SK-N-SH (cell line): ENCODE results near the gene C2orf92. TPM values are rescaled to one million over a fixed set of nuclear protein-coding genes. Genes with fewer than 3 reads are reported as not detected.

ENCODE experiments used
- CTCF ChIA-PET: fragments of 300-600, 350-600 bp; formaldehyde crosslinking; extraction: SDS; loops from one replicate; lab custom pipeline; 2021; lab: Yijun Ruan, JAX
- POLR2A ChIA-PET: fragments of 350-600 bp; sonication (Branson Sonifier 250); formaldehyde crosslinking; extraction: SDS; loops from one replicate; lab custom pipeline; 2020; ENCODE audit warnings: antibody characterized with exemption, inconsistent platforms; lab: Yijun Ruan, JAX
- DNase-seq: peaks from one replicate; pipeline ENCODE4 v3.0.0; 2012
- H2AFZ ChIP-seq: fragments of 200-600 bp; sonication (generic); 2 replicates; pipeline ENCODE4 v1.8.1; 2016; ENCODE audit warnings: antibody characterized with exemption, mild to moderate bottlenecking, low read depth
- H3F3A ChIP-seq: fragments of 200-600 bp; sonication (generic); replicated peaks from 2 replicates; pipeline ENCODE3; 2016; ENCODE audit warnings: antibody characterized with exemption, mild to moderate bottlenecking; ENCODE audit not compliant: insufficient read depth
- H3K27ac ChIP-seq, 2 experiments: fragments of 200-500 bp in 1 of 2; fragments of 200-600 bp in 1 of 2; sonication (Bioruptor generic) in 1 of 2; sonication (generic), shearing (Covaris generic) in 1 of 2; 2 replicates each; pipeline versions ENCODE4 v1.5.1 to v1.6.1; 2014 to 2016; ENCODE audit warnings: low read depth in 2 of 2, inconsistent platforms in 1 of 2, low read length in 1 of 2, mild to moderate bottlenecking in 1 of 2, mixed read lengths in 1 of 2
- H3K27me3 ChIP-seq: fragments of 200-600 bp; sonication (generic), shearing (Covaris generic); 2 replicates; pipeline ENCODE4 v1.6.1; 2016; ENCODE audit warnings: mixed run types; ENCODE audit not compliant: insufficient read depth
- H3K36me3 ChIP-seq, 2 experiments: fragments of 200-500 bp in 1 of 2; fragments of 200-600 bp in 1 of 2; sonication (Bioruptor generic) in 1 of 2; sonication (generic) in 1 of 2; replicated peaks in 1 of 2; 2 replicates each; pipeline versions ENCODE3 to v1.5.1; 2014 to 2016; ENCODE audit warnings: low read length in 1 of 2, mild to moderate bottlenecking in 1 of 2; ENCODE audit not compliant: insufficient read depth in 2 of 2, control insufficient read depth in 1 of 2
- H3K4me1 ChIP-seq, 2 experiments: fragments of 200-500 bp in 1 of 2; fragments of 200-600 bp in 1 of 2; sonication (Bioruptor generic) in 1 of 2; sonication (generic), shearing (Covaris generic) in 1 of 2; 2 replicates each; pipeline versions ENCODE4 v1.5.1 to v1.6.1; 2014 to 2016; ENCODE audit warnings: low read depth in 1 of 2, low read length in 1 of 2, mixed run types in 1 of 2; ENCODE audit not compliant: insufficient read depth in 2 of 2, control insufficient read depth in 1 of 2
- H3K4me2 ChIP-seq: fragments of 200-600 bp; sonication (generic), shearing (Covaris generic); 2 replicates; pipeline ENCODE4 v1.6.1; 2017; ENCODE audit warnings: mixed run types
- H3K4me3 ChIP-seq, 2 experiments: fragments of 200-500 bp in 1 of 2; fragments of 200-600 bp in 1 of 2; sonication (Bioruptor generic) in 1 of 2; sonication (generic), shearing (Covaris generic) in 1 of 2; 2 replicates each; pipeline versions ENCODE4 v1.5.1 to v1.8.1; 2014 to 2016; ENCODE audit warnings: low read depth in 2 of 2, inconsistent platforms in 1 of 2, low read length in 1 of 2, mild to moderate bottlenecking in 1 of 2, mixed read lengths in 1 of 2, moderate library complexity in 1 of 2
- H3K79me2 ChIP-seq: fragments of 200-600 bp; sonication (generic); 2 replicates; pipeline ENCODE4 v1.8.1; 2017; ENCODE audit warnings: mild to moderate bottlenecking; ENCODE audit not compliant: insufficient read depth
- H3K9ac ChIP-seq: fragments of 200-600 bp; sonication (generic); 2 replicates; pipeline ENCODE4 v1.6.1; 2017; ENCODE audit warnings: mixed run types
- H3K9me2 ChIP-seq: fragments of 200-600 bp; sonication (generic); 2 replicates; pipeline ENCODE4 v1.6.1; 2017; ENCODE audit warnings: mixed run types
- H3K9me3 ChIP-seq: fragments of 200-600 bp; sonication (generic); 2 replicates; pipeline ENCODE4 v1.6.1; 2017; ENCODE audit warnings: mixed run types, mild to moderate bottlenecking, moderate library complexity
- H4K20me1 ChIP-seq: fragments of 200-600 bp; sonication (generic); 2 replicates; pipeline ENCODE4 v1.6.1; 2017; ENCODE audit warnings: mild to moderate bottlenecking, mixed run types; ENCODE audit not compliant: insufficient read depth
- ELF1 ChIP-seq: IDR thresholded peaks from 2 replicates; pipeline ENCODE4 v1.4.0; 2012
- EP300 ChIP-seq, 2 experiments: IDR thresholded peaks; 2 replicates each; pipeline versions ENCODE4 v1.4.0 to v1.6.1; 2012; ENCODE audit warnings: borderline replicate concordance in 1 of 2, low read depth in 1 of 2, low read length in 1 of 2
- GATA2 ChIP-seq: sonication (generic); formaldehyde crosslinking; IDR thresholded peaks from 2 replicates; pipeline ENCODE4 v1.5.0; 2020; ENCODE audit warnings: mild to moderate bottlenecking, missing genetic modification reagents
- JUND ChIP-seq: IDR thresholded peaks from 2 replicates; pipeline ENCODE4 v1.4.0; 2012
- MAX ChIP-seq: IDR thresholded peaks from 2 replicates; pipeline ENCODE4 v1.4.0; 2012; ENCODE audit warnings: low read depth
- MEF2A ChIP-seq: IDR thresholded peaks from 2 replicates; pipeline ENCODE4 v1.4.0; 2012; ENCODE audit warnings: low read depth, borderline replicate concordance
- NRF1 ChIP-seq: IDR thresholded peaks from 2 replicates; pipeline ENCODE4 v1.6.1; 2012; ENCODE audit warnings: low read depth, mild to moderate bottlenecking, low read length
- RCOR1 ChIP-seq: fragments of 150-350 bp; IDR thresholded peaks from 2 replicates; pipeline ENCODE4 v1.6.1; 2017; ENCODE audit warnings: antibody characterized with exemption, low read length
- SIN3A ChIP-seq: IDR thresholded peaks from 2 replicates; pipeline ENCODE4 v1.6.1; 2012; ENCODE audit warnings: low read depth, mild to moderate bottlenecking, low read length, moderate library complexity, borderline replicate concordance
- SMC3 ChIP-seq: IDR thresholded peaks from 2 replicates; pipeline ENCODE4 v1.6.1; 2012; ENCODE audit warnings: low read depth, low read length, improper control_type of control experiment
- TAF1 ChIP-seq: IDR thresholded peaks from 2 replicates; pipeline ENCODE4 v1.6.1; 2012; ENCODE audit warnings: low read depth, mild to moderate bottlenecking, low read length, moderate library complexity, borderline replicate concordance
- TCF12 ChIP-seq: IDR thresholded peaks from 2 replicates; pipeline ENCODE4 v1.4.0; 2012
- YY1 ChIP-seq: IDR thresholded peaks from 2 replicates; pipeline ENCODE4 v1.4.0; 2012; ENCODE audit warnings: low read depth, mild to moderate bottlenecking
- WGBS: methylation state at CpG from one replicate; pipeline ENCODE4 v1.1.6; 2017; ENCODE audit warnings: low lambda C conversion rate; 5-methylcytosine and 5-hydroxymethylcytosine counted together
- polyA plus RNA-seq, 3 experiments: library from polyadenylated mRNA; depleted of rRNA; stranded (reverse); fragments of >200 nt; gene quantifications; 2 replicates each; pipeline ENCODE4 v1.2.3, GENCODE V29; 2012
- TF ChIP-seq, protein P1 (sequence below): IDR thresholded peaks from 2 replicates; pipeline ENCODE4 v1.4.0; 2012; ENCODE audit warnings: low read depth, borderline replicate concordance
- TF ChIP-seq, protein P2 (sequence below): fragments of 200-600 bp; sonication (generic); IDR thresholded peaks from 2 replicates; pipeline ENCODE4 v1.6.1; 2017; ENCODE audit warnings: antibody characterized with exemption, mild to moderate bottlenecking, moderate library complexity
- TF ChIP-seq, protein P3 (sequence below): IDR thresholded peaks from 2 replicates; pipeline ENCODE4 v1.6.1; 2012; ENCODE audit warnings: mild to moderate bottlenecking, low read depth, low read length, moderate library complexity

The C2orf92 gene
- polyA plus RNA-seq, 1 of the 3 experiments (the other 2 are of a cell fraction) = 3.1 TPM

GRCh38 chr2:97731274-97732020 lies 61.9 kb downstream of the C2orf92 start:
- H3K4me1 ChIP-seq = no peaks in the 10 kb centered on the region
- H3K79me2 ChIP-seq = no peaks in the 10 kb centered on the region
- H3K4me2 ChIP-seq = no peak overlapping the region
- 59% methylated on average over 7 of the region's 12 CpGs for WGBS
- H3K27me3 ChIP-seq = no peaks in the 10 kb centered on the region
- no peaks in the 10 kb centered on the region for H4K20me1 ChIP-seq
- no peak overlapping the region for H3K9ac ChIP-seq
- no peak for DNase-seq
- no peaks in the 10 kb centered on the region for H3K9me3 ChIP-seq
- no peak overlapping the region for H3K4me3 ChIP-seq
- H3K36me3 ChIP-seq = no peaks in the 10 kb centered on the region
- no peaks in the 10 kb centered on the region for H3F3A ChIP-seq
- H3K27ac ChIP-seq = no peak overlapping the region
- no peak overlapping the region for H2AFZ ChIP-seq
- ChIA-PET POLR2A (no interaction called here), CTCF (interaction anchor here (1.1 to 1.5 kb wide), 2 partner anchors 22 to 141 kb away, joined by 3 to 4 read pairs; no protein-coding TSS in a partner anchor)
- no peaks in the 10 kb centered on the region for H3K9me2 ChIP-seq
- TF ChIP-seq TCF12 (no peak), SMC3 (no peak), SIN3A (no peak), JUND (no peak), MAX (no peak), GATA2 (no peak), TAF1 (no peak), YY1 (no peak), ELF1 (no peak), EP300 (IDR thresholded peaks at IDR 0.05; ENCODE audit: borderline replicate concordance in 1 of 2, low read depth in 1 of 2, low read length in 1 of 2) (no peak), RCOR1 (no peak), MEF2A (no peak), NRF1 (no peak)
- TF ChIP-seq, protein P1, sequence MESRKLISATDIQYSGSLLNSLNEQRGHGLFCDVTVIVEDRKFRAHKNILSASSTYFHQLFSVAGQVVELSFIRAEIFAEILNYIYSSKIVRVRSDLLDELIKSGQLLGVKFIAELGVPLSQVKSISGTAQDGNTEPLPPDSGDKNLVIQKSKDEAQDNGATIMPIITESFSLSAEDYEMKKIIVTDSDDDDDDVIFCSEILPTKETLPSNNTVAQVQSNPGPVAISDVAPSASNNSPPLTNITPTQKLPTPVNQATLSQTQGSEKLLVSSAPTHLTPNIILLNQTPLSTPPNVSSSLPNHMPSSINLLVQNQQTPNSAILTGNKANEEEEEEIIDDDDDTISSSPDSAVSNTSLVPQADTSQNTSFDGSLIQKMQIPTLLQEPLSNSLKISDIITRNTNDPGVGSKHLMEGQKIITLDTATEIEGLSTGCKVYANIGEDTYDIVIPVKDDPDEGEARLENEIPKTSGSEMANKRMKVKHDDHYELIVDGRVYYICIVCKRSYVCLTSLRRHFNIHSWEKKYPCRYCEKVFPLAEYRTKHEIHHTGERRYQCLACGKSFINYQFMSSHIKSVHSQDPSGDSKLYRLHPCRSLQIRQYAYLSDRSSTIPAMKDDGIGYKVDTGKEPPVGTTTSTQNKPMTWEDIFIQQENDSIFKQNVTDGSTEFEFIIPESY = no peak
- TF ChIP-seq, protein P2, sequence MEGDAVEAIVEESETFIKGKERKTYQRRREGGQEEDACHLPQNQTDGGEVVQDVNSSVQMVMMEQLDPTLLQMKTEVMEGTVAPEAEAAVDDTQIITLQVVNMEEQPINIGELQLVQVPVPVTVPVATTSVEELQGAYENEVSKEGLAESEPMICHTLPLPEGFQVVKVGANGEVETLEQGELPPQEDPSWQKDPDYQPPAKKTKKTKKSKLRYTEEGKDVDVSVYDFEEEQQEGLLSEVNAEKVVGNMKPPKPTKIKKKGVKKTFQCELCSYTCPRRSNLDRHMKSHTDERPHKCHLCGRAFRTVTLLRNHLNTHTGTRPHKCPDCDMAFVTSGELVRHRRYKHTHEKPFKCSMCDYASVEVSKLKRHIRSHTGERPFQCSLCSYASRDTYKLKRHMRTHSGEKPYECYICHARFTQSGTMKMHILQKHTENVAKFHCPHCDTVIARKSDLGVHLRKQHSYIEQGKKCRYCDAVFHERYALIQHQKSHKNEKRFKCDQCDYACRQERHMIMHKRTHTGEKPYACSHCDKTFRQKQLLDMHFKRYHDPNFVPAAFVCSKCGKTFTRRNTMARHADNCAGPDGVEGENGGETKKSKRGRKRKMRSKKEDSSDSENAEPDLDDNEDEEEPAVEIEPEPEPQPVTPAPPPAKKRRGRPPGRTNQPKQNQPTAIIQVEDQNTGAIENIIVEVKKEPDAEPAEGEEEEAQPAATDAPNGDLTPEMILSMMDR = no peak
- TF ChIP-seq, protein P3, sequence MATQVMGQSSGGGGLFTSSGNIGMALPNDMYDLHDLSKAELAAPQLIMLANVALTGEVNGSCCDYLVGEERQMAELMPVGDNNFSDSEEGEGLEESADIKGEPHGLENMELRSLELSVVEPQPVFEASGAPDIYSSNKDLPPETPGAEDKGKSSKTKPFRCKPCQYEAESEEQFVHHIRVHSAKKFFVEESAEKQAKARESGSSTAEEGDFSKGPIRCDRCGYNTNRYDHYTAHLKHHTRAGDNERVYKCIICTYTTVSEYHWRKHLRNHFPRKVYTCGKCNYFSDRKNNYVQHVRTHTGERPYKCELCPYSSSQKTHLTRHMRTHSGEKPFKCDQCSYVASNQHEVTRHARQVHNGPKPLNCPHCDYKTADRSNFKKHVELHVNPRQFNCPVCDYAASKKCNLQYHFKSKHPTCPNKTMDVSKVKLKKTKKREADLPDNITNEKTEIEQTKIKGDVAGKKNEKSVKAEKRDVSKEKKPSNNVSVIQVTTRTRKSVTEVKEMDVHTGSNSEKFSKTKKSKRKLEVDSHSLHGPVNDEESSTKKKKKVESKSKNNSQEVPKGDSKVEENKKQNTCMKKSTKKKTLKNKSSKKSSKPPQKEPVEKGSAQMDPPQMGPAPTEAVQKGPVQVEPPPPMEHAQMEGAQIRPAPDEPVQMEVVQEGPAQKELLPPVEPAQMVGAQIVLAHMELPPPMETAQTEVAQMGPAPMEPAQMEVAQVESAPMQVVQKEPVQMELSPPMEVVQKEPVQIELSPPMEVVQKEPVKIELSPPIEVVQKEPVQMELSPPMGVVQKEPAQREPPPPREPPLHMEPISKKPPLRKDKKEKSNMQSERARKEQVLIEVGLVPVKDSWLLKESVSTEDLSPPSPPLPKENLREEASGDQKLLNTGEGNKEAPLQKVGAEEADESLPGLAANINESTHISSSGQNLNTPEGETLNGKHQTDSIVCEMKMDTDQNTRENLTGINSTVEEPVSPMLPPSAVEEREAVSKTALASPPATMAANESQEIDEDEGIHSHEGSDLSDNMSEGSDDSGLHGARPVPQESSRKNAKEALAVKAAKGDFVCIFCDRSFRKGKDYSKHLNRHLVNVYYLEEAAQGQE = no peak
